ENCODE measurements around the gene TUT4. TPM values are rescaled to one million over a fixed set of nuclear protein-coding genes. Genes with fewer than 3 reads are reported as not detected.

Gene TUT4
- total RNA-seq, 6 donors from 2014 or later, result 31.0 to 85.7 (median 55.4) TPM

- DNase-seq (no peak), ATAC-seq (ENCODE audit: low FRiP score in 2 of 2) (no peak)
- Histone ChIP-seq H3K27me3 (no peaks in the 10 kb centered on the region), H3K27ac (no peak overlapping the region), H3K4me1 (peaks cover 0 to 5% (median 0%) of the 10 kb centered on the region in 4 donors), H3K9me3 (no peaks in the 10 kb centered on the region), H3K36me3 (no peaks in the 10 kb centered on the region), H3K4me3 (no peak overlapping the region)
- TF ChIP-seq POLR2A (IDR thresholded peaks at IDR 0.05), result no peak
- TF ChIP-seq EP300 (IDR thresholded peaks at IDR 0.05), result no peak
- no peak for TF ChIP-seq CTCF (IDR thresholded peaks at IDR 0.05)
- TF ChIP-seq POLR2AphosphoS5 (IDR thresholded peaks at IDR 0.05), result no peak
- WGBS, 2 donors, result 88 to 93% methylated on average over 5 of the region's 5 CpGs
Measured at GRCh38 chr1:52592637-52593323, 39.9 kb upstream of the TUT4 start.

GRCh38 chr1:52590266-52590665 is 37.4 kb upstream of the TUT4 start:
- Histone ChIP-seq H3K4me3 (no peak overlapping the region), H3K36me3 (no peaks in the 10 kb centered on the region), H3K27ac (no peak overlapping the region), H3K4me1 (peaks cover 0 to 5% (median 0%) of the 10 kb centered on the region in 4 donors), H3K27me3 (no peaks in the 10 kb centered on the region), H3K9me3 (no peaks in the 10 kb centered on the region)
- 63 to 67% methylated on average over 6 of the region's 6 CpGs for WGBS, 2 donors
- TF ChIP-seq CTCF (IDR thresholded peaks at IDR 0.05), result no peak
- TF ChIP-seq POLR2A (IDR thresholded peaks at IDR 0.05), result no peak
- no peak for DNase-seq
- no peak for ATAC-seq (ENCODE audit: low FRiP score in 2 of 2)

- Histone ChIP-seq H3K36me3 (no peaks in the 10 kb centered on the region), H3K4me3 (no peak overlapping the region), H3K27me3 (no peaks in the 10 kb centered on the region), H3K27ac (no peak overlapping the region), H3K9me3 (no peaks in the 10 kb centered on the region), H3K4me1 (no peaks in the 10 kb centered on the region)
- no peak for TF ChIP-seq EP300 (IDR thresholded peaks at IDR 0.05)
- no peak for TF ChIP-seq POLR2AphosphoS5 (IDR thresholded peaks at IDR 0.05)
- TF ChIP-seq CTCF (IDR thresholded peaks at IDR 0.05), result no peak
- TF ChIP-seq POLR2A (IDR thresholded peaks at IDR 0.05), result no peak
- ATAC-seq (ENCODE audit: low FRiP score in 2 of 2), result peak in 1 of 2 donors; percentile 64
- DNase-seq, result no peak
- 41 to 62% methylated on average over 1 of the region's 1 CpG for WGBS, 2 donors
Measured at GRCh38 chr1:52588535-52588934, 35.6 kb upstream of the TUT4 start.

- no peak overlapping the region for H3K27ac ChIP-seq
- H3K4me1 ChIP-seq, result no peaks in the 10 kb centered on the region
- DNase-seq, result no peak
- no peak overlapping the region for H3K4me3 ChIP-seq
- no peaks in the 10 kb centered on the region for H3K36me3 ChIP-seq
- no peak for ATAC-seq (ENCODE audit: low FRiP score in 2 of 2)
- TF ChIP-seq CTCF (IDR thresholded peaks at IDR 0.05) (no peak), POLR2AphosphoS5 (IDR thresholded peaks at IDR 0.05) (no peak), EP300 (IDR thresholded peaks at IDR 0.05) (no peak), POLR2A (IDR thresholded peaks at IDR 0.05) (no peak)
- H3K9me3 ChIP-seq, result no peaks in the 10 kb centered on the region
- H3K27me3 ChIP-seq, result no peaks in the 10 kb centered on the region
Measured at GRCh38 chr1:52588027-52588426, 35.1 kb upstream of the TUT4 start.

- H3K36me3 ChIP-seq, result no peaks in the 10 kb centered on the region
- H3K27ac ChIP-seq, result no peak overlapping the region
- no peak for TF ChIP-seq CTCF (IDR thresholded peaks at IDR 0.05)
- TF ChIP-seq EP300 (IDR thresholded peaks at IDR 0.05), result no peak
- TF ChIP-seq POLR2A (IDR thresholded peaks at IDR 0.05), result no peak
- ATAC-seq (ENCODE audit: low FRiP score in 2 of 2) (no peak), DNase-seq (no peak)
- H3K27me3 ChIP-seq, result no peaks in the 10 kb centered on the region
- no peaks in the 10 kb centered on the region for H3K4me1 ChIP-seq
- H3K9me3 ChIP-seq, result no peaks in the 10 kb centered on the region
- 73 to 75% methylated on average over 1 of the region's 1 CpG for WGBS, 2 donors
- H3K4me3 ChIP-seq, result no peak overlapping the region
Measured at GRCh38 chr1:52585474-52585873, 32.6 kb upstream of the TUT4 start.
